Stimulated activated CD8-positive, alpha-beta memory T cell treated with anti-CD3 and anti-CD28 coated beads, Interleukin-2, amount 100 ng/mL, for 1 hour (primary cell): ENCODE measurements around the gene HSD11B1L.
"Not testable (repeated sequence)": the region's sequence is repeated elsewhere in the genome, so short reads cannot be mapped to it uniquely, and the experiment has no call there.

Experiments used
- DNase-seq, 2 donors: peaks; one replicate each; pipeline ENCODE4 v3.0.0-alpha.2; 2020; ENCODE audit warnings: low read depth in 2 of 2

HSD11B1L gene

GRCh38 chr19:5686647-5687359 lies 6.0 kb downstream of the HSD11B1L start:
- DNase-seq, result peak; percentile 92 to 94

- DNase-seq, result no peak
Observed at GRCh38 chr19:5687360-5688198, 6.8 kb downstream of the HSD11B1L start.

GRCh38 chr19:5688262-5688881 lies 7.5 kb downstream of the HSD11B1L start:
- DNase-seq, result not testable (repeated sequence)

- peak; percentile 97 to 98 for DNase-seq
Observed at GRCh38 chr19:5690125-5690954, 9.5 kb downstream of the HSD11B1L start, which contains the start of gene RPL36. Gene RPL36, plus strand, starts transcription at chr19:5690295. Its CDS starts 213 bp downstream, at chr19:5690508.

GRCh38 chr19:5690955-5691821 lies 10.4 kb downstream of the HSD11B1L start:
- no peak for DNase-seq

- DNase-seq, result no peak
Observed at GRCh38 chr19:5691822-5692722, 11.2 kb downstream of the HSD11B1L start.

- DNase-seq, result no peak
Observed at GRCh38 chr19:5692723-5693194, 11.9 kb downstream of the HSD11B1L start.

- no peak for DNase-seq
Observed at GRCh38 chr19:5693195-5694166, 12.7 kb downstream of the HSD11B1L start.

- DNase-seq, result no peak
Observed at GRCh38 chr19:5694167-5694955, 13.5 kb downstream of the HSD11B1L start.

GRCh38 chr19:5694956-5695648 lies 14.3 kb downstream of the HSD11B1L start:
- DNase-seq, result no peak

GRCh38 chr19:5695649-5696195 lies 14.9 kb downstream of the HSD11B1L start:
- no peak for DNase-seq

- no peak for DNase-seq
Observed at GRCh38 chr19:5696196-5697021, 15.6 kb downstream of the HSD11B1L start.

- DNase-seq, result no peak
Observed at GRCh38 chr19:5697022-5697889, 16.4 kb downstream of the HSD11B1L start.

GRCh38 chr19:5697890-5698634 lies 17.2 kb downstream of the HSD11B1L start:
- no peak for DNase-seq
